ENCODE data around the gene FBXL20. TPM values are rescaled to one million over a fixed set of nuclear protein-coding genes. Genes with fewer than 3 reads are reported as not detected.

FBXL20 gene
- 21.3 and 41.9 TPM in 2 replicates for total RNA-seq (2011; cell fraction: chromatin; rRNA removed; ENCODE audit: low replicate concordance)
- total RNA-seq (2011; cell fraction: nucleolus; rRNA removed) = 11.3 and 12.9 TPM in 2 replicates
- total RNA-seq (2011; cell fraction: nucleoplasm; rRNA removed) = 24.6 and 38.2 TPM in 2 replicates
- total RNA-seq (2014; rRNA removed) (5.1 and 6.9 TPM in 2 replicates), total RNA-seq (2014; rRNA removed; fragmentation: Illumina TruSeq; extraction: Trizol) (8.6 and 11.7 TPM in 2 replicates), total RNA-seq (2015; rRNA removed; fragmentation: Illumina TruSeq; extraction: Trizol) (5.6 and 6.3 TPM in 2 replicates), total RNA-seq (2021) (13.6 and 15.1 TPM in 2 replicates), polyA plus RNA-seq (2011; rRNA removed) (9.4 and 10.4 TPM in 2 replicates), polyA plus RNA-seq (2014; fragmentation: Illumina TruSeq; extraction: Trizol) (6.2 and 6.3 TPM in 2 replicates), polyA plus RNA-seq (2014; fragmentation: Nextera tagmentation; extraction: Ambion mirVana) (1 to 10 TPM; 1.8 to 3.0 TPM), polyA plus RNA-seq (2014; rRNA removed) (4.5 and 4.7 TPM in 2 replicates), polyA minus RNA-seq (2011; rRNA and poly(A)+ RNA removed) (18.0 and 22.0 TPM in 2 replicates), Bru-seq, nascent RNA (percentile 62 among the genes with signal in this experiment), BruChase-seq, experiment 1, labeled RNA remaining after a 2-hour chase (percentile 77 among the genes with signal in this experiment), BruChase-seq, experiment 2, labeled RNA remaining after a 6-hour chase (percentile 75 among the genes with signal in this experiment)
- 7.3 and 7.9 TPM in 2 replicates for polyA plus RNA-seq (2011; cell fraction: cytosol; rRNA removed)
- 9.1 and 10.9 TPM in 2 replicates for polyA plus RNA-seq (2011; cell fraction: nucleus; rRNA removed)
- polyA plus RNA-seq (2012) = 4.6 and 6.6 TPM in 2 replicates
- polyA minus RNA-seq (2011; cell fraction: cytosol; rRNA and poly(A)+ RNA removed) = 10.3 and 10.8 TPM in 2 replicates
- polyA minus RNA-seq (2011; cell fraction: nucleus; rRNA and poly(A)+ RNA removed) = 3.2 and 5.2 TPM in 2 replicates
- long read RNA-seq, experiment 1, full-length matches to known transcripts = 6 of 38 reads
- long read RNA-seq, experiment 1, partial matches to known transcripts = 3 of 38 reads
- long read RNA-seq, experiment 1, other reads (novel, unspliced or antisense) = 29 of 38 reads
- long read RNA-seq, experiment 2, full-length matches to known transcripts = 3 of 7 reads
- long read RNA-seq, experiment 2, partial matches to known transcripts = 0 of 7 reads
- long read RNA-seq, experiment 2, other reads (novel, unspliced or antisense) = 4 of 7 reads
- long read RNA-seq, experiment 3, full-length matches to known transcripts = 4 of 6 reads
- long read RNA-seq, experiment 3, partial matches to known transcripts = 1 of 6 reads
- long read RNA-seq, experiment 3, other reads (novel, unspliced or antisense) = 1 of 6 reads

DNA sequence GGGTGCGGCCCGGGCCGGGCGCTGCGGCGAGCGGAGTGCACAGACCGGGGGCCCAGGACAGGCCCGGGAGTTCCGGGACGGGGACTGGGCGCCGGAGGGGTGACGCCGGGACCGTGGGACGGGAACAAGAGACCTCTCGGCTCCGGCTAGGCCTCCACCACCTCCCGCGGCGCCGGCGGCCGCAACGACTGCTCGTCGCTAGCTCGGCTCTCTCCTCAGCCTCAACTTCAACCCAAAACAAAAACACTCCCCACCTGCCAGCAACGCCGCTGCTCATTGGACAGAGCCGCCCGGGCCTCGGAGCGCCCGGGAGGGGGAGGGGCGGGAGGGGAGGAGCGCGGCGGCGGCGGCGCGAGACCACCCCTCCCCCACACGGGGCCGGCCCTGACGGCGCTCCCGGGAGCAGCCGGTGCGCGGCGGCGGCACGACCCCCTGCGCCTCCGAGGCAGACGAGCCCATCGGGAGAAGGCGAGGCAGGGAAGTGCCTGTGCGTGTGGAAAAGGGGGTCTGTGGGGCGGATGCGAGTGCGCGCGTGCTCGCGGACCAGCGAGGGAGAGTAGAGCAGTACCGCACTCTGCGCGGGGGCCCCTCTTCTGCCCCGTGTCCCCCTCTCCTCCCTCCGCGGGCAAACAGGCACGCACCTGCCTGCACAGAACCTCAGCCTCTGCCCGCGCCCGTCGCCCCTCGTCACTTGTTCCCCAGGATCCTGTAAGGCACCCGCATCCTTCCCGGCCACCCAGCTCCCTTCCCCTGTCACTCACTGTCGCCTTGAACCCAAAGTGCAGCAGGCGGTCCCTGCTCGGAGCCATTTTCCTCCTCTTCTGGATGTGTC, at the start of gene FBXL20:
Gene FBXL20, minus strand, starts transcription at position 215 of the 832 bp plus-strand sequence. CDS start 224 bp downstream, outside the sequence.
- peak; percentile 95 to 99 (median 99) for DNase-seq (ENCODE audit: extremely low read depth in 1 of 4, low spot score in 3 of 4)
- POLR2A ChIA-PET = interaction anchor here (0.6 to 4.6 kb wide), 14 partner anchors 9 to 548 kb away, joined by 3 to 14 read pairs (median 3); partner anchors contain the start of genes CDK12, MED1 and RPL23
- Histone ChIP-seq H3K36me3 (ENCODE audit: control insufficient read depth, insufficient read depth, low read length) (peaks cover 20% of the 10 kb centered on the region; the same call in 1 of the 3 replicates), H4K20me1 (replicated peaks; ENCODE audit: control insufficient read depth, insufficient read depth, low read length) (peaks cover 11% of the 10 kb centered on the region; the same call in 1 of the 2 replicates), H3K9ac (ENCODE audit: insufficient read depth in 1 of 2, low read depth in 2 of 2, low read length in 2 of 2) (peak within 1 kb of the TSS; percentile 83 to 97), H3K4me3 (peak within 1 kb of the TSS; percentile 96), H3K27me3 (ENCODE audit: control insufficient read depth in 2 of 2, insufficient read depth in 2 of 2, low read length in 2 of 2) (no peaks in the 10 kb centered on the region), H3K9me3 (replicated peaks; ENCODE audit: control insufficient read depth, insufficient read depth, low read depth, low read length) (no peaks in the 10 kb centered on the region), H3K9me1 (ENCODE audit: control insufficient read depth, insufficient read depth, low read length) (no peaks in the 10 kb centered on the region), H3K4me2 (ENCODE audit: insufficient read depth, low read length) (peak within 1 kb of the TSS; percentile 99), H3K27ac (ENCODE audit: extremely low read depth, low read depth, low read length) (peak within 1 kb of the TSS; percentile 86), H3K79me2 (ENCODE audit: control insufficient read depth, insufficient read depth, low read length) (peaks cover 41% of the 10 kb centered on the region), H3K4me1 (replicated peaks in 1 of 2; ENCODE audit: control insufficient read depth in 2 of 2, insufficient read depth in 2 of 2, low read length in 2 of 2) (peaks cover 9 to 16% of the 10 kb centered on the region in 2 experiments; a peak in 3 of 5 replicates), H2AFZ (ENCODE audit: low read depth, low read length) (peak within 1 kb of the TSS; percentile 94)
- no TSS peak for BruUV-seq (replicated peaks)
- FAIRE-seq = peak; percentile 63
- intact Hi-C loops (cut with micrococcal nuclease) (loop anchor here (5.0 kb wide), 2 partner anchors 44 to 129 kb away; no protein-coding TSS in a partner anchor), in situ Hi-C loops (cut with MboI) (no loop called here)
- CTCF ChIA-PET (ENCODE audit: low intra/inter-chr PET ratio) = no interaction called here
- 1% methylated on average over 38 of the region's 86 CpGs for WGBS (ENCODE audit: insufficient coverage, low coverage, missing lambda C conversion rate)
- ATAC-seq = peak; percentile 81
- TF ChIP-seq RBM14 (IDR thresholded peaks at IDR 0.05; ENCODE audit: borderline replicate concordance, insufficient read depth, low read depth, low read length) = 0 out of 2 replicates have a peak, but pooled peaks have one; percentile 13
- TF ChIP-seq ZNF740 (CRISPR knock-in tag; IDR thresholded peaks at IDR 0.05) = 0 out of 2 replicates have a peak, but pooled peaks have one; percentile 44
- TF ChIP-seq ZNF740 (tag; IDR thresholded peaks at IDR 0.05) = no peak
- no peak for TF ChIP-seq NFE2 (IDR thresholded peaks at IDR 0.05; ENCODE audit: low read depth)
- TF ChIP-seq MED1 (CRISPR knock-in tag; IDR thresholded peaks at IDR 0.05; ENCODE audit: borderline replicate concordance) = 0 out of 2 replicates have a peak, but pooled peaks have one; percentile 72
- peak in 1 of 2 experiments; percentile 96; a peak in 2 of 4 replicates for TF ChIP-seq ZNF639 (CRISPR knock-in tag; conservative IDR thresholded peaks at IDR 0.05 in 1 of 2, IDR thresholded peaks at IDR 0.05 in 1 of 2)
- no peak for TF ChIP-seq HDAC3 (IDR thresholded peaks at IDR 0.05; ENCODE audit: borderline replicate concordance, partially characterized antibody)
- no peak for TF ChIP-seq LCOR (CRISPR knock-in tag; IDR thresholded peaks at IDR 0.05)
- TF ChIP-seq YY1 (IDR thresholded peaks at IDR 0.05; ENCODE audit: borderline replicate concordance in 1 of 3, control insufficient read depth in 1 of 3, extremely low read depth in 1 of 3, insufficient read depth in 3 of 3, insufficient read length in 1 of 3, insufficient replicate concordance in 2 of 3, low read depth in 1 of 3, low read length in 2 of 3) = peak in 2 of 3 experiments; percentile 56 to 82
- TF ChIP-seq RBM25 (IDR thresholded peaks at IDR 0.05; ENCODE audit: low read depth, low read length, severe bottlenecking) = peak; percentile 97
